Body of pancreas (tissue), 4 donors: Measurements from ENCODE around the gene POGK.

ENCODE experiments used
- POLR2A ChIP-seq, 3 donors: fragments of 450-650 bp; IDR thresholded peaks; one replicate each; pipeline ENCODE4 v1.6.1; 2016; ENCODE audit warnings: antibody characterized with exemption in 3 of 3, mild to moderate bottlenecking in 2 of 3
- TF ChIP-seq, protein P1 (sequence below), 7 experiments: fragments of 450-650 bp in 4 of 7; fragments of 200-600 bp in 3 of 7; sonication (generic) in 3 of 7; IDR thresholded peaks; one replicate each; pipeline ENCODE4 v1.5.1; 2016 to 2019; ENCODE audit warnings: antibody characterized with exemption in 7 of 7

DNA sequence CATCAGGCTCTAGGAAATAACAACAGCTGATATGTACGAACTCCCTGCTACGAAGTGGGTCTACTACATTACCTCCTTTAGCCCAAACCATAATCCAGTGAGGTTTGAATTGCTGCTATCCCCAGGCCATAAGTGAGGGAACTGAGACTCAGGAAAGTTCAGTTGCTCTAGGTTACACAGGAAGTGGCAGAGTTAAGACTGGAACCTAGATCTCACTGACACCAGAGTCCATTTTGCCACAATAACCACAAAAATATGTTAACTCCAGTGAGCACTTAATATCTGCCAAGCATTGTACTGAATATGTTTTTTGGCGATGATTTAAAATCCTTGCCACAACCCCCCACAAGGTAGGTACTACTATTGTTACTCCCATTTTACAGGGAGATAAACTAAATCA lies 45.7 kb downstream of the POGK start:
- TF ChIP-seq, protein P1, sequence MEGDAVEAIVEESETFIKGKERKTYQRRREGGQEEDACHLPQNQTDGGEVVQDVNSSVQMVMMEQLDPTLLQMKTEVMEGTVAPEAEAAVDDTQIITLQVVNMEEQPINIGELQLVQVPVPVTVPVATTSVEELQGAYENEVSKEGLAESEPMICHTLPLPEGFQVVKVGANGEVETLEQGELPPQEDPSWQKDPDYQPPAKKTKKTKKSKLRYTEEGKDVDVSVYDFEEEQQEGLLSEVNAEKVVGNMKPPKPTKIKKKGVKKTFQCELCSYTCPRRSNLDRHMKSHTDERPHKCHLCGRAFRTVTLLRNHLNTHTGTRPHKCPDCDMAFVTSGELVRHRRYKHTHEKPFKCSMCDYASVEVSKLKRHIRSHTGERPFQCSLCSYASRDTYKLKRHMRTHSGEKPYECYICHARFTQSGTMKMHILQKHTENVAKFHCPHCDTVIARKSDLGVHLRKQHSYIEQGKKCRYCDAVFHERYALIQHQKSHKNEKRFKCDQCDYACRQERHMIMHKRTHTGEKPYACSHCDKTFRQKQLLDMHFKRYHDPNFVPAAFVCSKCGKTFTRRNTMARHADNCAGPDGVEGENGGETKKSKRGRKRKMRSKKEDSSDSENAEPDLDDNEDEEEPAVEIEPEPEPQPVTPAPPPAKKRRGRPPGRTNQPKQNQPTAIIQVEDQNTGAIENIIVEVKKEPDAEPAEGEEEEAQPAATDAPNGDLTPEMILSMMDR (IDR thresholded peaks at IDR 0.05) = no peak
- TF ChIP-seq POLR2A (IDR thresholded peaks at IDR 0.05) = no peak
